ENCODE results near the gene THOC2.
A peak's percentile ranks its signal among the peaks of the same experiment; 100 is the strongest.
"Not testable (repeated sequence)": the region's sequence is repeated elsewhere in the genome, so short reads cannot be mapped to it uniquely, and the experiment has no call there.

Gene THOC2

DNA sequence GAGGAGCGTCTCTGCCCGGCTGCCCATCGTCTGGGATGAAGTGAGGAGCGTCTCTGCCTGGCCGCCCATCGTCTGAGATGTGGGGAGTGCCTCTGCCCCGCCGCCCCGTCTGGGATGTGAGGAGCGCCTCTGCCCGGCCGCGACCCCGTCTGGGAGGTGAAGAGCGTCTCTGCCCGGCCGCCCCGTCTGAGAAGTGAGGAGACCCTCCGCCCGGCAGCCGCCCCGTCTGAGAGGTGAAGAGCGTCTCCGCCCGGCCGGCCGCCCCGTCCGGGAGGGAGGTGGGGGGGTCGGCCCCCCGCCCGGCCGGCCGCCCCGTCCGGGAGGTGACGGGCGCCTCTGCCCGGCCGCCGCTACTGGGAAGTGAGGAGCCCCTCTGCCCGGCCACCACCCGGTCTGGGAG is 1.2 kb upstream of the THOC2 start:
- DNase-seq = not testable (repeated sequence)

DNA sequence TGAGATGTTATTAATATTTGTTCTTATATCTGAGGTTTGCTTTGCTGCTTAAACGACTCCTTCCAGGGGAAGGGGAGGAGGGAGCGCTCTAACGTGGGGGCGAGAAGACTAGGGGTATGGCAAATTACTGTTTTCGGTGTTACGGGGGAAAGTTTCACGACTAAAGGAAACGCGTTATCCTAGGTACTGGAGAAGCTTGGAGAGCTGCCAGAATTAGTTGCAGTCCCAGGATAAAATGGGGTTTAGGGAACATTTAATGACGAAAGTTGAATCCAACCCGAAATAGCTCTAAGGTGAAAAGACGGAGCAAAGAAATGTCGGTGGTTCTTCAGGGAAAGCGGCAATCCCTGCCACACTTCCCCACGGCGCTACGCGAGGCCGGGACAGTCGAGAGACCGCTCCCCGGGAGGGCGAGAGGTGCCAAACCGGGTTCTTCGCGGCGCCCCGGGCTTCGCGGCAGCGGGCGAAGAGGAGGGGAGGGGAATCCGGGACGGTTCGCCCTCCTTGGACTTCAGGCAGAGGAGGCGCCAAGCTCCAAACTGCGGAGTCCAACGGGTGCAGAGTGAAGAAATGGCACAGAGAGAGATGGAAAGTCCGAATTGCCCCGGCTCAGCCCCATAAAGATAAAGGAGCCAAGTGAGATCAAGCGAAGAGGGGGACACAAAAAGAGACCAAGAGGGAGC is 724 bp downstream of the THOC2 start:
- DNase-seq = no peak

DNA sequence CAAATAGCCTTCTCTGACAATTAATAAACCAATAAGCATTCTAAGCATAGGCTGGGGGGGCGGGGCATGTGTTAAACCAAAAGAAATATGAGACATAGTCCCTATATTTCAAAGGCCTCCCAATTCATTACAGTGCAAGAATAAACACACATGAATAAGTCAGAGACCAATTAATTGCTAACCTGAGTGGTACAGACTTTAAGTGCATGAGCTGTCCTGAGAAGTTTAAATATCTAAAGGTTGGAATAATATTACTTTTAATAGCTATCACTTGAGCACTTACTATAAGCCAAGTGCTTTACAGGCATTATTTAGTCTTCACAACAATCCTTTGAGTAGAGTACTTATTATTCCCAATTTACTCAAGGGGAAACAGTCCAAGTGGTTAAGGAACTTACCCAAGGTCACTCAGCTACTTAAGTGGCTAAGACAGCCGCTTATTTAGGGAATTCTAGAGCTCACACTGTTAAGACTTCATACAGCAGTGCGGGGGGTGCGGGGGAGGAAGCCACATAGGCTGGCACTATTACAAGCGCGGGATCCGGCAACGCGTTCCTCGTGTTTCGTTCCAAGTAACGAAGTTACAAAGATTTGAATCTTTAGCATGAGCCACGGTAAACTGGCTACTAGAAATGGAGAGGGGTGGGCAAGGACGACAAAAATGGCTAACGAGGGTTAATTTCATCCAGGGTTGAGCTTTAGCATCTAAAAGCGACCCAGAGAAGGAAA is 1.4 kb downstream of the THOC2 start:
- peak; percentile 31 for DNase-seq

DNA sequence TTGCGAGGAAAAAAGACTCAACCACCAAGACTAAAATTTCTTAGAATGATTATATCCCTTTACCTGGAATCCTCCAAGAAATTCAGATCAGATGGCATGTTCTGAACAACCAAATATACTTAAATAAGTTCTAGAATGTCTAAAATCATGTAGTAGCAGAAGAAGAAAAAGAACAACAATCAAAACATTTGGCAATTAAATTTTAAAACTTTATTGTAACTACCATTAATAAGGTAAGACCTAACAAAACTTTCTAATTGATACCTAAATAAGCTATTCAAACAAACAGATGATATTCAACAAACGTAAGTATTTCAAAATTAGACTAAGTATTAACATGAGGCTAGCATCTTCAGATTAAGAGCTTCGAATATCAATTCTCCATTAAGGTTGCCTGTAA is 4.3 kb downstream of the THOC2 start:
- DNase-seq = no peak

DNA sequence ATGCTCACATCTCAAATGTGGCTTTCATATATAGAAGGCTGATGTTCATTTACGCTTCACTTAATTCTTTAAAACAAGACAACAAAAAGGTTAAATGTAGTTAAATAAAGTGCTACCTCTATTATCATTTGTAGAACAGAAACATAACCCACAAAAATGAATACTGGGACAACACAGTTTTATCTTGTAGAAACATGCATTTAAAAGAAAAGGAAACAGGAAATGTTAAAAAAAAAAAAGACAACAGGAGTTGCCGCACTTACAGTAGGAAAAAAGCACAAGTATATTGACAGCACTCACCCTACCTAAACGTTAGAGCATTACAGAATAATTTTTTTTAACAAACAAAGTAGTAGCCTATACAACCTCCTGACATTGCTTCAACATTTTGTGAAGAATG is 4.8 kb downstream of the THOC2 start:
- no peak for DNase-seq

DNA sequence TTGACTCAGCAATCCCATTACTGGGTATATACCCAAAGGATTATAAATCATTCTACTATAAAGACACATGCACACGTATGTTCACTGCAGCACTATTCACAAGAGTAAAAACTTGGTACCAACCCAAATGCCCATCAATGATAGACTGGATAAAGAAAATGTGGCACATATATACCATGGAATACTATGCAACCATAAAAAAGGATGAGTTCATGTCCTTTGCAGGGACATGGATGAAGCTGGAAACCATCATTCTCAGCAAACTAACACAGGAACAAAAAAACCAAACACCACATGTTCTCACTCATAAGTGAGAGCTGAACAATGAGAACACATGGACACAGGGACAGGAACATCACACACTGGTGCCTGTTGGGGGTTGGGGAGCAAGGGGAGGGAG is 10.7 kb downstream of the THOC2 start:
- not testable (repeated sequence) for DNase-seq

DNA sequence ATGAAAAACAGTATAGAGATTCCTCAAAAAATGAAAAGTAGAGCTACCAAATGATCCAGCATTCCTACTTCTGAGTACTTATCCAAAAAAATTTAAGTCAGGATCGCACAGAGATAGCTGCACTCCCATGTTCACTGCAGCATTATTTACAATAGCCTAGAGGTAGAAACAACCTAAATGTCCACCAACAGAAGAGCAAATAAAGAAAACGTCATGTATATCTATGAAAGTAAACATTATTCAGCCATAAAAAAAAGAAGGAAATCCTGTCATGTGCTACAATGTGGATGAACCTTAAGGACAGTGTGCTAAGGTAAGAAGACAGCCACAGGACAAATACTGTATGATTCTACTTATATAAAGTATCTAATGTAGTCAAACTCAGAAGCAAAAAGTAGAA is 12.4 kb downstream of the THOC2 start:
- DNase-seq = no peak

DNA sequence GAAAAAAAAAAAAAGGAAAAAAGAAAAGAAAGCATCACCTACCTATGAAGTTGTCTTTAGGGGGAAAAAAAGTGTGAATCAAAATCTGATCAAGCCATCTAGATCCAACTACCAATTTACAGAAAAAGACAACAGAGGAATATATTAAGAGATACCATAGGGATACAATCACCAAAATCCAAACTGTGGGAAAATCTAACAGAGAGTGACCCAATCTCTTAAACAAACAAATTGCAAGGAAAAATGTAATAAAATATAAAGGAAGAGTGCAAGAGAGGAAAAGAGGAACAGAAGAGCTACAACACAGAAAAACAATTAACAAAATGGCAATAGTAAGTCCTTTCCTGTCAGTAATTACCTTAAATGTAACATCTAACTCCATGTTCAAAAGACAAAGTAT is 19.0 kb downstream of the THOC2 start:
- DNase-seq = no peak

DNA sequence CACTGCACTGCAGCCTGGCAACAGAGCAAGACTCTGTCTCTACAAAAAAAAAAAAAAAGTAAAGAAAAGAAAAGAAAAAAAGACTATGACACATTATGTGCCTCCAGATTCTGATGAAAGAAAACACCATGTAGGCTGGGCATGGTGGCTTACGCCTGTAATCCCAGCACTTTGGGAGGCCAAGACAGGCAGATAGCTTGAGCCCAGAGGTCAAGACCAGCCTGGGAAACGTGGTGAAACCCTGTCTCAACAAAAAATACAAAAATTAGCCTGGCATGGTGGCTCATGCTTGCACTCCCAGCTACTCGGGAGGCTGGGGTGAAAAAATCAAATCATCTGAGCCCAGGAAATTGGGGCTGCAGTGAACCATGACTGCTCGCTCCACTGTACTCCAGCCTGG is 19.4 kb downstream of the THOC2 start:
- DNase-seq = no peak

DNA sequence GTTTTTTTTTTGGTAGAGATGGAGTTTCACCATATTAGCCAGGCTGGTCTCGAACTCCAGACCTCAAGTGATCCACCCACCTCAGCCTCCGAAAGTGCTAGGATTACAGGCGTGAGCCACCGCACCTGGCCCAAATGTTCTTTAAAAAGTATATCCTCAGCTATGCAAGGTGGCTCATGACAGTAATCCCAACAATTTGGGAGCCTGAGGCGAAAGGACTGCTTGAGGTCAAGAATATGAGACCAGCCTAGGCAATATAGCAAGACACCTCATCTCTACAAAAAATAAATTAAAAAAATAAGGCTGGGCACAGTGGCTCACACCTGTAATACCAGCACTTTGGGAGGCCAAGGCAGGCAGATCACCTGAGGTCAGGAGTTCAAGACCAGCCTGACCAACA is 21.7 kb downstream of the THOC2 start:
- not testable (repeated sequence) for DNase-seq

DNA sequence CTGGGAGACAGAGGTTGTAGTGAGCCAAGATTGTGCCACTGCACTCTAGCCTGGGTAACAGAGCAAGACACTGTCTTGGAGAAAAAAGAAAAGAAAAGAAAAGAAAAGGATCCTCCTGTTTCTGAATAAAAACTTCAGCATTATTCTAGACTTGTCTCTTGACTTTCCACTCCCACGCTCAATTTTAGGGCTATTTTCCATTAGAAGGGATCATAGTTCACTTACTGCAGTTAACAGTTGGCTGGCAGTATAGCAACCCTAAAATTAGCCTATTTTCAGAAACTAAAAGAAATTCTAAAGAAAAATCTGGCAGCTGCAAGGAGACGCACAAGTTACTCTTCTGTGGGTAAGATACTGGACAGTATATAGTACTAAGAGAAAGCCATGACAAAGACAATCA is 28.1 kb downstream of the THOC2 start:
- DNase-seq = no peak

DNA sequence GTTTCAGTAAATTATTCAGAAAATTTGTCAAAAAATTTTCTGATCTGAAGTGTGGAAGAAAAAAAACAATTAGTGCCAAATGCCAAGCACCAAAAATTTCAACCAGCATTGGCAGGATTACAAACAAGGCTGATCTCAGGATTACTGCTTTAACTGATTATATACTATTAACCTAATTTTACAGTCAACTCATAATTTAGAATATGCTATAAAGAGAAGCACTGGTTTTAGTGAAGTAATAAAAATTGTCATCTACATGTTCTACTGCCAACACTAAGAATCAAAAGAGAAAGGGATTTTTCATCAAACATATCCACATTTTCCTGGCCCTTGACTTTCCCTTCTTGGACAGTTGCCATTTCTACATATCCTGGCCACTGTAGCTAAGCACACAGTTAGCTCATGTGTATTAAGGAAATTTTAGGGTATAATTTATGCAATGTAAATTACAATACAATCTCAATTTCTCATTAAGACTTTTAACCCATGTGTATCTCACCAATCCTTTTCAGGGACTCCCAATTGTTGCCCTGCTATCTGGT is 33.8 kb downstream of the THOC2 start:
- DNase-seq = no peak

DNA sequence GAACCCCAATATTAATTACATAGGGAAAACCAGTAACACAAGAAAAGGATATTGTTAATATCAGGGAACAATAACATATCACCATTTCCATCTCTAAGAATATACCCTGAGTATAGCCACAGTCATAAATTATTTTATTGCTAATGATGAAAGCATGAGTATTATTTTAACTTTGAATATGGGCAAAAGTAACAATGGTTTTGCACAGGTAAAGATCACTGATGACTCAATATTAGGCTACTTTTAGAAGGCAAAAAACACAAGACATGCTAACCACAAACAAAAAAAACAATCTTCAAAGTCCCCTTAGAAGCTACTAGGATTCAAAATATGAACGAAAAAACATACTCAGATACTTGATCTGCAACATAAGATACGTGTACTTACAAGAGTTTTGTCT is 36.5 kb downstream of the THOC2 start:
- DNase-seq = no peak

DNA sequence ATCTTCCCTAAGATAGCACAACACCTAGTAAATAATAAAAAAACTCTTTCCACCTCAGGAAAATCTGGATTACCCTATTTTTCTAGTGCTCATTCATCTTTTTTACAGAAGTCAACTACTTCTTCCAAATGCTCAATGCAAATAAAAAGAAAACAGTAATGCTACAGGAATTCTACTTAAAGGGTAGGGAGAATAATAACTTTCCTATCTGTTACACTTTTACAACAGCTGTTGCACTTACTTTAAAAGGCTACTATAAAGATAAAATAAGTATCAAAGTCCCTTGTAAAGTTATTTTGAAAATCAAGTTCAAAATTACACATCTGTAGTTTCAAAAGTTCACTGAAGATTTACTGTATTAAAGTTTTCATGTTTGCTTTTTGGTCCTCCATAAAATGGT is 37.6 kb downstream of the THOC2 start:
- DNase-seq = no peak

DNA sequence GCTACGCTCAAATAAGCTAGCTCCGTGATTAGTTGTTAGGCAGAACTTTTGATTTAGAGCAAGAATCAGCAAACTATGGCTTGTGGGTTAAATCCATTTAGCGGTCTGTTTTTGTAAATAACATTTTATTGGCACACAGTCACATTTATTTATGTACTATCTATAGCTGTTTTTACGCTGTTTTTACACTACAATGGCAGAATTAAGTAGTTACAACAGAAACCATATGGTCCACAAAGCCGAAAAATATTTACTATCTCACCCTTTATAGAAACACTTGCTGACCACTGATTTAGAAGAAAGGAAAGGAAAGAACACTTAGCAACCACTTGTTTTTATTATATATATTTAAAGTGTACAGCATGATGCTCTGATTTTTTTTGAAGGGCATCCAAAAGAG is 41.1 kb downstream of the THOC2 start:
- no peak for DNase-seq

DNA sequence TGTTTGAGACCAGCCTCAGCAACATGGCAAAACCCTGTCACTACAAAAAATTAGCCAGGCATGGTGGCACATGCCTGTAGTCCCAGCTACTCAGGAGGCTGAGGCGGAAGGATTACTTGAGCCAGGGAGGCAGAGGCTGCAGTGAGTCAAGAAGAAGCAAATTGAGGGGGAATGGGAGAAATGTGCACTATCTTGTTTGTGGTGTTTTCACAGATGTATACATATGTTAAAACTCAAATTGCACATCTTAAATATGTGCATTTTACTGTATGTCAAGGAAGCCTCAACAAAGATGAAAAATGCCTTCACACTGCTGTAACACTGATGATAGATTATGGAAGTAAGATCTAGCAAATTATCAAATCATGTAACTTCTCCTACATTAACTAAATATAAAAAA is 44.3 kb downstream of the THOC2 start:
- DNase-seq = no peak

DNA sequence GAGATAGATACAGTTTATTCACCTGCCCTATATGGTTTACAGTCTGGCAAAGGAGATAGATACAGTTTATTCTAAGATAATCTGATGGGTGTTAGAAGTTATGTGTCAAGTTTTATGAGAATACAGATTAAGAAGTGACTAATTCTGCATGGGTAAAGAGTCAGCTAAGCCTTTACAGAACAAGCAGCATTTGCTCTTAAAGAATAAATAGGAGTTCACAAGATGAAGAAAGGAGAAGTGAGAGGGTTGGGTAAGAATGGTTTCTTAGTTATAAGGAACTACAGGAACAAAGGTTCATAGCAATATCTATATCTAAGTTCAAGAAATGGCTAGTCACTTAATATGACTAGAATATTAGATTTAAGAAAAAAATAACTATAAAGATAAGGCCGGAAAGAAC is 47.6 kb downstream of the THOC2 start:
- DNase-seq = no peak

DNA sequence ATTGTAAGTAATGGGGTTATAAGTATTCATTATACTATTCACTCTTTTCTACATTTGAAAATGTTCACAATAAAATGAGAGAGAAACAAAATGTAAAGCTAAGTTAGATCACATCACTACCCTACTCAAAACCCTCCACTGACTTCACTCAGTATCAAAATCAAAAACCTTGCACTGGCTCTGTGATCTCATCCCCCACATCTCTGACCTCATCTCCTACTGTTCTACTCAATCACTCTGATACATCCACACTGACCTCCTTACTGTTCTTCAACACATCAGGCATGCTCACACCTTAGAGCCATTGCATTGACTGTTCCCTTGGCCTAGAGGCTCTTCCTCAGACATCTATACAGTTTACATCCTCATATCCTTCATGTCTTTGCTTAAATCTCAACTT is 50.7 kb downstream of the THOC2 start:
- no peak for DNase-seq

DNA sequence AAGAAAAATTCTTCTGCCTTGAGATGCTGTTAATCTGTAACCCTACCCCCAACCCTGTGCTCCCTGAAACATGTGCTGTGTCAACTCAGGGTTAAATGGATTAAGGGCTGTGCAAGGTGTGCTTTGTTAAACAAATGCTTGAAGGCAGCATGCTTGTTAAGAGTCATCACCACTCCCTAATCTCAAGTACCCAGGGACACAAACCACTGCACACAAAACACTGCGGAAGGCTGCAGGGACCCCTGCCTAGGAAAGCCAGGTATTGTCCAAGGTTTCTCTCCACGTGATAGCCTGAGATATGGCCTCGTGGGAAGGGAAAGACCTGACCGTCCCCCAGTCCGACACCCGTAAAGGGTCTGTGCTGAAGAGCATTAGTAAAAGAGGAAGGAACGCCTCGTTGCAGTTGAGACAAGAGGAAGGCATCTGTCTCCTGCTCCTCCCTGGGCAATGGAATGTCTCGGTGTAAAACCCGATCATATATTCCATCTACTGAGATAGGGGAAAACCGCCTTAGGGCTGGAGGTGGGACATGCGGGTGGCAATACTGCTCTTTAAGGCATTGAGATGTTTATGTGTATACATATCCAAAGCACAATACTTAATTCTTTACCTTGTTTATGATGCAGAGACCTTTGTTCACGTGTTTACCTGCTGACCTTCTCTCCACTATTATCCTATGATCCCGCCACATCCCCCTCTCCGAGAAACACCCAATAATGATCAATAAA is 53.0 kb downstream of the THOC2 start:
- DNase-seq = not testable (repeated sequence)

DNA sequence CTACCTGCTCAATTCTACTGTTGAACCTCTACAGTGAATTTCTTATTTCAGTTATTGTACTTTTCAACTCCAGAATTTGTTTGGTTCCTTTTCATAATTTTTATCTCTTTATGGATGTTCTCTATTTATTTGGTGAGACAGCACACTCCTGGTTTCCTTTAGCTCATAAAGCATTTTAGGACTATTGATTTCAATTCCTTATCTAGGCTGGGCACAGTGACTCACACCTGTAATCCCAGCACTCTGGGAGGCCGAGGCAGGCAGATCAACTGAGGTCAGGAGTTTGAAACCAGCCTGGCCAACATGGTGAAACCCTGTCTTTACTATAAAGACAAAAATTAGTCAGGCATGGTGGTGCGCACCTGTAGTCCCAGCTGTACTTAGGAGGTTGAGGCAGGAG is 57.7 kb downstream of the THOC2 start:
- no peak for DNase-seq

DNA sequence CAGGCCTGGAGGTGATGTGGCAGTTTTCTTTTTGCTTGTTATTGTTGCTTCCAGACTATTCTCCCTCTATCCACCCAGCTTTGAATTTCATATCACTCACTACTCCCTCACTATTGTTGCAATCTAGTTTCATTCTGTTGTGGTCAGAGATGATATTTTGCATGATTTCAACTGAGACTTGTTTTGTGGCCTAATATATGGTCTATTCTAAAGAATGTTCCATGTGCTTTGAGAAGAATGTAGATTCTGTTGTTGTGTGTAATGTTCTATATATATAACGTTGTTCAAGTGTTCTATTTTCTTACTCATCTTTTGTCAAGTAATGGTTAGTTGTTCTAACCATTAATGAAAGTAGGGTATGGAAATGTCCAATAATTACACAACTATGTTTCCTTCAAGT is 59.0 kb downstream of the THOC2 start:
- DNase-seq = no peak

DNA sequence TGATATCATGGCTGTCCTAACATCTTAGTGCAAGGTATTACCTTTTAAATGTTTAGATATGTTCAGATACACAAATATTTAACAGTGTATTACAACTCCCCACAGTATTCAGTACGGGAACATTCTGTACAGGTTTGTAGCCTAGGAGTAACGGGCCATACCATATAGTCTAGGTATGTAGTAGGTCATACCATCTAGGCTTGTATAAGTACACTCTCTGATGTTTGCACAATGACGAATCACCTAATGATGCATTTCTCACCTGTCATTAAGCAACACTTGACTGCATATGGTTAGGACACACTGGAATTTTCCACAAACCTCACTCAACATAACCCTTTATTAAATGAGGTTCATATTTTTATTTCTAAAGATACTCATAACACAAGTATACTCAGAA is 67.7 kb downstream of the THOC2 start:
- no peak for DNase-seq

DNA sequence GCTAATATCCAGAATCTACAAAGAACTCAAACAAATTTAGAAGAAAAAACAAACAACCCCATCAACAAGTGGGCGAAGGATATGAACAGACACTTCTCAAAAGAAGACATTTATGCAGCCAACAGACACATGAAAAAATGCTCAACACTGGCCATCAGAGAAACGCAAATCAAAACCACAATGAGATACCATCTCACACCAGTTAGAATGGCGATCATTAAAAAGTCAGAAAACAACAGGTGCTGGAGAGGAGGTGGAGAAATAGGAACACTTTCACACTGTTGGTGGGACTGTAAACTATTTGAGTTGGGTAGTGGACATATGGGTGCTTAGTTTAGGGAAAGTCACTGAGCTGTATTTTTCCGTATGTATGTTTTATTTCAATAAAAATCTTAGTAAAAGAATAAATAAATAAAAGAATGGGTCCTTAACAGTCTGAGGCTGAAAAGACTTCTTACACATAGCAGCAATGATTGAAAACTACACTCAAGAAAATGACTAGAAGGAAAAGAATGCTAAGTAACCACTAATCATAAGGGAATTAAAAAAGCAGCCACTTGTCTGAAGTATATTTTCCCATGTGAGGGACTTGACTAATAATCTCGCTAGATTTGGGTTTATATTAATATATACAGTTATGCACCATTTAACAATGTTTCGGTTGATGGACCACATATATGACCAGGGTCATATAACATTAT is 68.2 kb downstream of the THOC2 start:
- DNase-seq = not testable (repeated sequence)
